ENCODE results near the gene PARP6. TPM values are rescaled to one million over a fixed set of nuclear protein-coding genes. Genes with fewer than 3 reads are reported as not detected.

PARP6 gene
- total RNA-seq, 2 donors from 2014 or later, result 87.3 to 92.1 TPM

GRCh38 chr15:72281713-72282112 lies 9.4 kb upstream of the PARP6 start:
- H3K36me3 ChIP-seq (ENCODE audit: control insufficient read depth, insufficient read depth, low read length), result no peaks in the 10 kb centered on the region
- H3K9ac ChIP-seq (ENCODE audit: extremely low read depth, low read length, poor library complexity, severe bottlenecking), result no peak overlapping the region
- H3K27ac ChIP-seq (ENCODE audit: low read depth, low read length), result no peak overlapping the region
- Mint-ChIP-seq H3K36me3 (ENCODE audit: low read depth) (no peaks in the 10 kb centered on the region), H3K27ac (no peak overlapping the region), H3K27me3 (ENCODE audit: insufficient read depth) (peaks cover 26% of the 10 kb centered on the region), H3K4me3 (no peak overlapping the region), H3K9me3 (no peaks in the 10 kb centered on the region), H3K4me1 (peaks cover 7% of the 10 kb centered on the region)
- TF ChIP-seq, protein P1, sequence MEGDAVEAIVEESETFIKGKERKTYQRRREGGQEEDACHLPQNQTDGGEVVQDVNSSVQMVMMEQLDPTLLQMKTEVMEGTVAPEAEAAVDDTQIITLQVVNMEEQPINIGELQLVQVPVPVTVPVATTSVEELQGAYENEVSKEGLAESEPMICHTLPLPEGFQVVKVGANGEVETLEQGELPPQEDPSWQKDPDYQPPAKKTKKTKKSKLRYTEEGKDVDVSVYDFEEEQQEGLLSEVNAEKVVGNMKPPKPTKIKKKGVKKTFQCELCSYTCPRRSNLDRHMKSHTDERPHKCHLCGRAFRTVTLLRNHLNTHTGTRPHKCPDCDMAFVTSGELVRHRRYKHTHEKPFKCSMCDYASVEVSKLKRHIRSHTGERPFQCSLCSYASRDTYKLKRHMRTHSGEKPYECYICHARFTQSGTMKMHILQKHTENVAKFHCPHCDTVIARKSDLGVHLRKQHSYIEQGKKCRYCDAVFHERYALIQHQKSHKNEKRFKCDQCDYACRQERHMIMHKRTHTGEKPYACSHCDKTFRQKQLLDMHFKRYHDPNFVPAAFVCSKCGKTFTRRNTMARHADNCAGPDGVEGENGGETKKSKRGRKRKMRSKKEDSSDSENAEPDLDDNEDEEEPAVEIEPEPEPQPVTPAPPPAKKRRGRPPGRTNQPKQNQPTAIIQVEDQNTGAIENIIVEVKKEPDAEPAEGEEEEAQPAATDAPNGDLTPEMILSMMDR (conservative IDR thresholded peaks at IDR 0.05), result no peak
- no peaks in the 10 kb centered on the region for H3K4me1 ChIP-seq (ENCODE audit: control insufficient read depth, insufficient read depth, low read length)
- no peaks in the 10 kb centered on the region for H3K9me3 ChIP-seq (ENCODE audit: control insufficient read depth, low read length)
- 88 to 94% methylated on average over 2 to 3 of the region's 3 CpGs for WGBS, 2 experiments (ENCODE audit: insufficient coverage in 1 of 2, insufficient read length in 1 of 2)
- H3K4me3 ChIP-seq (ENCODE audit: low read length), result no peak overlapping the region
- peaks cover 37% of the 10 kb centered on the region for H3K27me3 ChIP-seq (ENCODE audit: control insufficient read depth, insufficient read depth, low read length, poor library complexity, severe bottlenecking)
- DNase-seq, result no peak

DNA sequence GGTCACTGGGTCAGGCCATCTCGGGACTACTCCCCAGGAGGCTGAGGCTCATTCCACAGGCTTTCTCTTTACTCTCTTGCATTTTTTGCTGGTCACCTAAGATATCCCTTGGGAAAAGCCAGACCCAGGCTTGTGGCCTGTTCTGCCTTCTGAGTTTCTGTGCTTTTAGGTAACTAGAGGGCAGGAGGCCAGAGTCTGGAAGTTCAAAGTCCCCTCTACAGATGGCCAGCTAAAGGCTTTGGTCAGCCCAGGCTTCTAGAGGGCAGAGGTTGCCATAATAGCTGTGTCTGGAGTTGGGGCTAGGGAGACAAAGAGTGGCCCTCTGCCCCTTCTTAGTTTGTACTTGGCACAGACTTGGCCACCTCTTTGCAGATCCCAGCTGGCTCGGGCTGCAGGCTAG lies 8.4 kb upstream of the PARP6 start:
- no peaks in the 10 kb centered on the region for H3K9me3 Mint-ChIP-seq
- Histone ChIP-seq H3K27me3 (ENCODE audit: control insufficient read depth, insufficient read depth, low read length, poor library complexity, severe bottlenecking) (peaks cover 46% of the 10 kb centered on the region), H3K4me1 (ENCODE audit: control insufficient read depth, insufficient read depth, low read length) (no peaks in the 10 kb centered on the region), H3K27ac (ENCODE audit: low read depth, low read length) (no peak overlapping the region), H3K9ac (ENCODE audit: extremely low read depth, low read length, poor library complexity, severe bottlenecking) (no peak overlapping the region), H3K9me3 (ENCODE audit: control insufficient read depth, low read length) (no peaks in the 10 kb centered on the region), H3K36me3 (ENCODE audit: control insufficient read depth, insufficient read depth, low read length) (no peaks in the 10 kb centered on the region), H3K4me3 (ENCODE audit: low read length) (no peak overlapping the region)
- TF ChIP-seq, protein P1 (conservative IDR thresholded peaks at IDR 0.05), result no peak
- DNase-seq, result no peak
- no peak overlapping the region for H3K27ac Mint-ChIP-seq
- no peaks in the 10 kb centered on the region for H3K36me3 Mint-ChIP-seq (ENCODE audit: low read depth)
- 80 to 94% methylated on average over 1 to 2 of the region's 2 CpGs for WGBS, 2 experiments (ENCODE audit: insufficient coverage in 1 of 2, insufficient read length in 1 of 2)
- H3K4me3 Mint-ChIP-seq, result no peak overlapping the region
- peaks cover 34% of the 10 kb centered on the region for H3K27me3 Mint-ChIP-seq (ENCODE audit: insufficient read depth)
- H3K4me1 Mint-ChIP-seq, result peaks cover 7% of the 10 kb centered on the region

DNA sequence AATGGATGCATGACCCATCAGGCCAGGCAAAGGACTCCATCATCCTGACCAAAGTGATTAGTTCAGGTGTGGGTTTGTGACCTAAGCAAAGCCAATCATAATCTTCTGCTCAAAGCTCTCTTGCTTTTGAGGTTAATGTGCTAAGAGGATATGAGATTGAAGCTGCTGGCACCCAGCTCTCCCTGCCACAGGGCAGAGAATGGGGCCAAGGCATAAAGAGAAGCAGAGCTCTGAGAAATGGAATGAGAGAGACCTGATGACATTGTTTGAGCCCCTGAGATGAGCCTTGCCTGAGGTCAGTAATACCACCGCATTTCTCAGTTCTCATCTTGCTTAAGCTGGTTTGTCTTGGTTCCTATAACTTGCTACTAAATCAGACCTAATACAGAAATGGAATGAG lies 6.4 kb upstream of the PARP6 start:
- Mint-ChIP-seq H3K27ac (no peak overlapping the region), H3K4me3 (no peak overlapping the region), H3K4me1 (no peaks in the 10 kb centered on the region), H3K9me3 (no peaks in the 10 kb centered on the region), H3K36me3 (ENCODE audit: low read depth) (no peaks in the 10 kb centered on the region), H3K27me3 (ENCODE audit: insufficient read depth) (peaks cover 49% of the 10 kb centered on the region)
- DNase-seq, result no peak
- no peak overlapping the region for H3K27ac ChIP-seq (ENCODE audit: low read depth, low read length)
- H3K36me3 ChIP-seq (ENCODE audit: control insufficient read depth, insufficient read depth, low read length), result no peaks in the 10 kb centered on the region
- peaks cover 64% of the 10 kb centered on the region for H3K27me3 ChIP-seq (ENCODE audit: control insufficient read depth, insufficient read depth, low read length, poor library complexity, severe bottlenecking)
- H3K4me3 ChIP-seq (ENCODE audit: low read length), result no peak overlapping the region
- H3K9ac ChIP-seq (ENCODE audit: extremely low read depth, low read length, poor library complexity, severe bottlenecking), result no peak overlapping the region
- no peaks in the 10 kb centered on the region for H3K4me1 ChIP-seq (ENCODE audit: control insufficient read depth, insufficient read depth, low read length)
- 88 to 100% methylated on average over 1 of the region's 1 CpG for WGBS, 2 experiments (ENCODE audit: insufficient coverage in 1 of 2, insufficient read length in 1 of 2)
- TF ChIP-seq, protein P1 (conservative IDR thresholded peaks at IDR 0.05), result no peak
- no peaks in the 10 kb centered on the region for H3K9me3 ChIP-seq (ENCODE audit: control insufficient read depth, low read length)

Measured in endodermal cell (in vitro differentiated cells).